ENCODE results near the gene FOXP1. TPM values are rescaled to one million over a fixed set of nuclear protein-coding genes. Genes with fewer than 3 reads are reported as not detected.

The FOXP1 gene
- total RNA-seq, 4 donors from 2014 or later: 49.8 to 157 (median 71.9) TPM

GRCh38 chr3:71011565-71012287 is 571.8 kb downstream of the FOXP1 start:
- 72% methylated on average over 6 of the region's 6 CpGs for WGBS
- peaks cover 10% of the 10 kb centered on the region for H3K36me3 ChIP-seq
- H3K27me3 ChIP-seq: no peaks in the 10 kb centered on the region
- no peak overlapping the region for H3K27ac ChIP-seq
- peaks cover 30% of the 10 kb centered on the region for H3K4me1 ChIP-seq
- TF ChIP-seq POLR2A (IDR thresholded peaks at IDR 0.05) (no peak), EP300 (IDR thresholded peaks at IDR 0.05) (no peak), POLR2AphosphoS5 (IDR thresholded peaks at IDR 0.05) (no peak), CTCF (IDR thresholded peaks at IDR 0.05) (no peak)
- no peak for DNase-seq (ENCODE audit: low spot score in 2 of 2)
- H3K9me3 ChIP-seq: no peaks in the 10 kb centered on the region
- no peak overlapping the region for H3K4me3 ChIP-seq

GRCh38 chr3:71010726-71011455 is 572.6 kb downstream of the FOXP1 start:
- WGBS: 82% methylated on average over 3 of the region's 3 CpGs
- H3K36me3 ChIP-seq: peaks cover 10% of the 10 kb centered on the region
- TF ChIP-seq CTCF (IDR thresholded peaks at IDR 0.05) (no peak), POLR2AphosphoS5 (IDR thresholded peaks at IDR 0.05) (no peak)
- peaks cover 33% of the 10 kb centered on the region for H3K4me1 ChIP-seq
- H3K27ac ChIP-seq: no peak overlapping the region
- DNase-seq (ENCODE audit: low spot score in 2 of 2): no peak
- no peaks in the 10 kb centered on the region for H3K9me3 ChIP-seq
- no peak overlapping the region for H3K4me3 ChIP-seq
- H3K27me3 ChIP-seq: no peaks in the 10 kb centered on the region

- peaks cover 33% of the 10 kb centered on the region for H3K4me1 ChIP-seq
- H3K36me3 ChIP-seq: no peaks in the 10 kb centered on the region
- no peaks in the 10 kb centered on the region for H3K27me3 ChIP-seq
- no peak for DNase-seq (ENCODE audit: low spot score in 2 of 2)
- TF ChIP-seq POLR2AphosphoS5 (IDR thresholded peaks at IDR 0.05): no peak
- TF ChIP-seq CTCF (IDR thresholded peaks at IDR 0.05): no peak
- TF ChIP-seq EP300 (IDR thresholded peaks at IDR 0.05): no peak
- no peak for TF ChIP-seq POLR2A (IDR thresholded peaks at IDR 0.05)
- H3K4me3 ChIP-seq: no peak overlapping the region
- no peaks in the 10 kb centered on the region for H3K9me3 ChIP-seq
- H3K27ac ChIP-seq: no peak overlapping the region
- 85% methylated on average over 7 of the region's 7 CpGs for WGBS
Measured at GRCh38 chr3:71008350-71008935, 575.1 kb downstream of the FOXP1 start.

GRCh38 chr3:71006810-71007785 is 576.4 kb downstream of the FOXP1 start:
- WGBS: 53% methylated on average over 9 of the region's 9 CpGs
- H3K4me1 ChIP-seq: peaks cover 31% of the 10 kb centered on the region
- no peaks in the 10 kb centered on the region for H3K36me3 ChIP-seq
- H3K9me3 ChIP-seq: no peaks in the 10 kb centered on the region
- TF ChIP-seq POLR2A (IDR thresholded peaks at IDR 0.05): no peak
- TF ChIP-seq CTCF (IDR thresholded peaks at IDR 0.05): peak in 1 of 2 donors; percentile 9
- no peak overlapping the region for H3K4me3 ChIP-seq
- H3K27me3 ChIP-seq: no peaks in the 10 kb centered on the region
- DNase-seq (ENCODE audit: low spot score in 2 of 2): no peak
- H3K27ac ChIP-seq: peak overlapping the region; percentile 16
